NCI-H446 treated with DMSO at 0.1 percent for 48 hours (cell line): ENCODE data around the gene KCNA3.

Experiments
- DNase-seq: peaks from one replicate; lab custom pipeline; 2025; lab: John Stamatoyannopoulos, UW

The KCNA3 gene

DNA sequence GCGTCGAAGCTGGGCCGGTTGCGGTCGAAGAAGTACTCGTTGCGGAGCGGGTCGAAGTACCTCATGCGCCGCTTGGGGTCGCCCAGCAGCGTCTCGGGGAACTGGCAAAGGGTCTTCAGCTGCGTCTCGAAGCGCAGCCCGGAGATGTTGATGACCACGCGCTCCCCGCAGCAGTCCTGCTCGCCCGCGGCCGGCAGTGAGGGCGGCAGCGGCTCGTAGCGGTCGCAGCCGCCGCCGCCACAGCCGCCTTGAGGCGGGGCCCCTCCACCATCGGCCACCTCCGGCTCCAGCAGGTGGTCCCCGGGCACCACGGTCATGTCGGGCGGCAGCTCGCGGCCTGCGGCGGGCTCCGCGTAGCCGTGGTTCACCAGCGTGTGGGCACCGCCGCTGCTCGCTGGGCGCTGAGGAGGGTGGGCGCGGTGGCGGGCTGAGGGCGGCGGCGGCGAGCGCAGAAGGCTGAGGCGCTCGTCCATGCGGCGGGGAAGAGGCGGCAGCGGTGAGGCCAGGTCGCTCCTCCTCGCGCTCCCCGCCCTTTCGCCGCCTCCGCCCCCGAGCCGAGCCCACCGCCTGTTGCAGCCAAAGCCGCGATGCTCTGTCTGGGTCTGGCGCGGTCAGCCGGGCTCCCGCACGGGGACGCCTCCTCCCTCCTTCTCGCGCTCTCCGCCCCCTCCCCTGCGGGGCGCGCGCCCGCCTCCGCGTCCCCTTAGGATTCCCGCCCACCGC is at the start of gene KCNA3:
Gene KCNA3, minus strand, starts transcription at position 604 of the 723 bp plus-strand sequence. Its CDS starts 131 bp downstream, at position 473.
- no peak for DNase-seq

DNA sequence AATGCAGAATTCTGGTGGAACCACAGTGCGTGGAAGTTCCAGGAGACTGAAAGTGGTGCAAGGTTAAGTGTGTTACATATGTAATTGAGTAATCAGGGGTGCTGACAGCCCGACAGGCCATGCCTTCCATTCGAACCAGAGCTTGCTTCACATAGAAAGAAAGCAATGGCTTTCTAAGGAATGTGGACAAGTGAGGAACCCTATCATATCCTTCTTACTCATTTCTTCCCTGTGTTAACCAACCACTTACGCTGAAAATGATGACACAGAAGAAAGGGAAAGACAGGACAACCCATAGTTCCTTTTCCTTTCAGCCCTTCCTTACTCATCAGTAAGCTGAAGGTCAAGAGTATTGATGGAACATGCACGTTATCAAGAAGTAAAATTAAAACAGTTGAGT is 48.1 kb upstream of the KCNA3 start:
- DNase-seq: no peak

DNA sequence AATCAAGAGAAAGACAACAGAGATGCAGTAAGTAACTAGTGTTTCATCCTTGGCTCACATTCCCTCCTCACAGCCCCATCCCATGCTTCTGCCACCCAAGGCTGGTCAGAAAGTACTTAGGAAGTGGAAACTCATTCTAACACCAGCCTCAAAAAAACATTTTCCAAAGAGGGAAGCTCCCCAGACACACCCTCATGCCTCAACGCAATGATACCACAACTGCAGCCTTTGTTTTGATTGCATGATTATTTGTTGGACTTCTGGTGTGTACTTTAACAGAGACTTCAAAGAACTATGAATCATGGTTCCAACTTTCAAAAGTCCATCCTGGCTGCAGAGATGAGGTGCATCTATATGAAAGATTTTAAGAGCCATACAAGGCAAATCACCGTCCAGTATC is 45.2 kb upstream of the KCNA3 start:
- DNase-seq: no peak

DNA sequence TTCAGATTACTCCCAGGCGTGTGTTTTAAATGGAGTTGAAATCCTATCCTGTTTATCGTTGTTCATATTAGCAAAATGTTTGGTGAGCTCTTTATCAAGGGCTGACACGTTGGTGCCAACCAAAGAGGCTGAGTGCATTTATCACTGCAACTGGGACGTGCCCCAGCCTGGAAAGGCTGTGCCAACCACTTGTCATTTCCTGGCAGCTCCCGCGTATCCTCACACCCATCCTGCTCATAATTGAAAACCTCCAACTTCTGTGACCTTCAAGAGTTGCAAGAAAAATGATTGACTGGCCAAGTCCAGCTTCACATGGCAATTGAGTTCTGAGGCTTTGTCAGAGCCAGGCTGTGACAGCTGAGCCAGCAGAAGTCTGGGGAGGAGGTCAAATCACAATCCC is 43.7 kb upstream of the KCNA3 start:
- DNase-seq: no peak

DNA sequence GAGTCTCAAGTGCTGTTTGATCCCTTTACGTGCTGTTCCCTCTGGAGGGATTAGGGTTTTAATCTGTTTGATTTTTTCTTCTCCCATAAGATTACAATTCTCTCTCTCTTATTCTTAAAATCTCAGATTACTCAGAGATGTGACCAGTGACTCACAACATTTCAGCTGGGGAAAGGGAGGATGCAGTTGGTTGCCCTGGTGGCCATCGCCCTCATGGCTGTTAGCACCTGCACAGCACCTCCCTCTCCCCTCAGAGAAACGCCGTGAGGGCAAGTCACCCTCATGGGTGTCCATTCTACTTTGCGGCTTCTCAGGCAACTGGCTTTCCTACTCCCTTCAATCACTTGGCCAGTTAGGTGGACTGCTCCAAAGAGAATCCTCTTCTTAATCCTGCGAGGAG is 42.4 kb upstream of the KCNA3 start:
- DNase-seq: no peak

DNA sequence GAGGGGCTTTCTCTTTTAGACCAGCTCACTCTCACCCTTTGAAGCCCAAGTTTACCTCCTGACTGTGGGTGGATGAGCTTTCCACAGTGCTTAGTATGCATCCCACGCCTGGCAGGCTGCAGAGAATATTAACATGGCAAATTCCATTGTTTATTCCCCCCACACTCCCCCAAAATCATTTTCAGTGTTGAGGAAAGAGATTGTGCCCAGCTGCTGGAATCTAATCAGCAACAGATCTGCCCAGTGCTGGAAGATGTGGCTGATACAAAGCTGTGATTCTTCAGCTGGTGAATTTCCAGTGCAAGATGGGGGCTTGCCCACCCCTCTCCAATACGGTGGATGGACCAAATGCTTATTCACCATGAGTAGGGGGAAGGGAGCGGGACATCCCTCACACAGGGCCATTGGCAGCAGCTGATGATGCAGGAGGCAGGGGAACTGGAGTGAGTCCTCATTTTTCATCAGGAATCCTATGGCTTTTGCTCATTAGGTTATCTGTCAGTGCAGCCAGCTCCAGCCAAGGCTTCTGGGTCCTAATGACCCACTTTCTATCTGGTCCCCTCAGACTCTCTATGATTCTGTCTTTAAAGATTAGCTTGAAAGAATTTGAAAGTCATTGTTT is 39.7 kb upstream of the KCNA3 start:
- DNase-seq: no peak

DNA sequence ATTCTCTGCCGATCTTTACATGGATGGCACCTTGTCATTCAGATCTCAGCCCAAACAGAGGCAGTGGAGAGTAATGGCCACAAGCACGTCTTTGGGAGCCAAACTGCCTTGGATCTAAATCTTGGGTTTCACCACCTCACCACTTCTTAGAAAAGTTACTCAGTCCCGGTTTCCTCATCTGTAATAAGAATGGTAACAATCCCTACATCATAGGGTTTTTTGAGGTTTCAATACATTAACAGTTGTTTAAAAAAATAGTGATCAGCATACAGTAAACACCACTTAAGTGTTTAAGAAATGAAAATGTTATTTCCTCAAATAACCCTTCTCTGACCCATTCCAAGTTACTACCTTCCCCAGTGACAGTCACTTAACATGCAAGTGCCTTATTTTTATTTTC is 38.5 kb upstream of the KCNA3 start:
- DNase-seq: no peak

DNA sequence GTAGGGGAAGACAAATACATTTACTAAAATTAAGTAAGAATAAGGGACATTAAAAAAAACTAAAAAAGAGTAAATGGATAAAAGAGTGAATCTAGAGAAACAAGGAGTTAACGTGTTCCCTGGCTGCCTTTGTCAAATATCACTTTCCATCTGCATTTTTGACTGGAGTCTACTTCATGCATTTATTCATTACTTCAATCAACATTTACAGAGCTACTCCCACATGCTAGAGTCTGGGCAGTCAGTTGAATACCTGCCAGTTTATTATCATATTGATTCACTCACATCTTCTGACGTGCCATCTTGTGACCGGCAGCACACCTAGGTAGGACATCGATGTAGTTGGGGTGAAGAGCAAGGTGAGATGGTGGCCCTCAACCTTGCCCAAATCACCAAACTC is 35.6 kb upstream of the KCNA3 start:
- DNase-seq: no peak

DNA sequence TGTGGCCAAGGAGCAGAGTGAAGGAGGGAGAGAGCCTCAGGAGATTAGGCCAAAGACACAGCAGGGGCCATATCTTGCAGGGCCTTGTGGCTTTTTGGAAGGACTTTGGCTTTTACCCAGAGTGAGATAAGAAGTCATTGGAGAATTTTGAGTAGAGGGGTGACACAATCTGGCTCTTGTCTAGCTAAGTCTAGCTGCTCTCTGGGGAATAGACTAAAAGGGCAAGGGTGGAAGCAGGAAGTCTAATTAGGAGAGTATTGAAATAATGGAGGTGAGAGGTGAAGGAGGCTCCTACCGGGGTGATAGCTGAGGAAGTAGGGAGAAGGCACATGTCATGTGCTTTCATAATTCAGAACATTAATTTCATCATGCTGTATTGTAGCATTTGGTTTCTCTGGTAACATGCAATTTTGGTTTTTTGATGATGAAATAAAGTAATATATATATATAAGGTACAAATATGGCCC is 34.3 kb upstream of the KCNA3 start:
- DNase-seq: no peak

DNA sequence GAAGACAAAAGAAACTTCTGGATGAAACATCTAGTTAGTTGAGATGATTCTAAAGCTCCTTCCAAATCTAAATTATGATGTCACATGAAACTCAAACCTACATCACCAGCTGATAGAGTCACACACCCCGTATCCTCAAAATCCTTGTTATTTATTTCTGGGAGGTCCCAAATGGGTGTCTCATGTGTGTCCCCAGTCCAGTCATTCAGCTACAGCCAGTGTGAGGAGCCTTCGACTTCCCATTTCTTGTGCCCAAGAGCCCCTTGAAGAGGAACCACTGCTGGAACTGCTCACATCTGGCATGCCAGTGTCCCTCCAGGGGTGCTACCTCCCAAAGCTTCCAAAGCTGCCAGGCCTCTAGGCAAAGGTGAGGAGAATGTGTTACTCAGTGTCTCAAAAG is 32.5 kb upstream of the KCNA3 start:
- DNase-seq: no peak

DNA sequence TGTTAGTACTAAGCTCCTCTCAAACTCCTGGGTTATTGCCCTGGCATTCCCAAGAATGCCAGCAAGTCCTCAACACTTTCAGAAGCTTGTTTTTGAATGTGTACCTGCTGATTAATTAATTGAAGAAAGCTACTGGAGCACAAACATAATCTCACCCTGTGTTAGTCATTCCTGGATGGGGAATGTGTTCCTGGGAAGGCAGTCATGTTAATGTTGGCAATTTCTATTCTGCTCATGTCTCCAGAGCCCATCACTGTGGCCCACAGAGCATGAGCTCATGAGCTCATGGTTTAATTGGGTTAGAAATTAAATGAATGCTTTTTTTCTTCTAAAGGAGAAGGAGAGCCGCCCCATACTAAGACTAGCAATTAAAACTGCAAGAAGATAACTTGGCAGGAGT is 31.9 kb upstream of the KCNA3 start:
- no peak for DNase-seq

DNA sequence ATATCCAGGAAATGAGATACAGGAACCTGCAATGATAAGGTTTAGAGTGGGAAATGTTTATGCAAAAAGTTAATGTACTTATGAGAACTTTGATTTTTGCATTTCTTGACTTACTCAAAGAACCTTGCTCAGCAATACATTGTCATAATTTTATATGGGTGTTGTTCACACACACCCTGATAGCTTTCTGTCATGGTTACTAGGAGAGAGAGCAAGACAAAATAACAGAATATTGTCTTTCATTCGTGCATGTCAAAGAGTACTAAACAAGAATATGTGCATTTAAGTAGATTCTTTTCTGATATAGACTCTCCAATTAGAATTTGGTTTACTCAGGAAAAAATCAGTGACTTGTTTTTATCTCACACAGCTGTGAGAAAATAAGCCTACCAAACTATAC is 27.5 kb upstream of the KCNA3 start:
- no peak for DNase-seq

DNA sequence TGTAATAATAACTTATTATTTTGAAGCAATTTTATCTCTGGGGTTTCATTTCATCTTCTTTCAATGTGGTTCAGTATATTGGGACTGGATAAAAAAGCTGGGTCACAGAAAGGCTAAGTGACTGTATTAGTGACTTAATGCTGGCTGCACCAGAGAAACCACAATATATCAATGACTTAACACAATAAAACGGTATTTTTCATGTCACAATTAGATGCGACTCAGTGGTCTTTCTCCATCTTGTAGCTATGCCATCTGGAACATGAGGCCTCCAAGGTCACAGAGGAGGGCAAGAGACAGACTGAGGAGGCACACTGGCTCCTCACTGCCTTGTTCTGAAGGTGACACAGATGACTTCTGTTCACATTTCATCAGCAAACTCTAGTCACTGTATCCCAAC is 26.0 kb upstream of the KCNA3 start:
- DNase-seq: no peak

DNA sequence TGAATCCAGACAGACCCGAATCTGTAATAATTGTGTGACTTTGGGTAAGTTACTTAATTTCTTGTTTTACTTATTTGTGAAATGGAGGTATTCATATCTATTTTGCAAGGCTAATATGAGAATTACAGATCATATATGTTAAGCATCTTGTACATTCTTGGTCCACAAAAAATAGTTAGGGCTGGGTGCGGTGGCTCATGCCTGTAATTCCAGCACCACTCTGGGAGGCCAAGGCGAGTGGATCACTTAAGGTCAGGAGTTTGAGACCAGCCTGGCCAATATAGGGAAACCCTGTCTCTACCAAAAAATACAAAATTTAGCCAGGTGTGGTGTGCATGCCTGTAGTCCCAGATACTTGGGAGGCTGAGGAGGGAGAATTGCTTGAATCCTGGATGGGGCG is 22.9 kb upstream of the KCNA3 start:
- no peak for DNase-seq

DNA sequence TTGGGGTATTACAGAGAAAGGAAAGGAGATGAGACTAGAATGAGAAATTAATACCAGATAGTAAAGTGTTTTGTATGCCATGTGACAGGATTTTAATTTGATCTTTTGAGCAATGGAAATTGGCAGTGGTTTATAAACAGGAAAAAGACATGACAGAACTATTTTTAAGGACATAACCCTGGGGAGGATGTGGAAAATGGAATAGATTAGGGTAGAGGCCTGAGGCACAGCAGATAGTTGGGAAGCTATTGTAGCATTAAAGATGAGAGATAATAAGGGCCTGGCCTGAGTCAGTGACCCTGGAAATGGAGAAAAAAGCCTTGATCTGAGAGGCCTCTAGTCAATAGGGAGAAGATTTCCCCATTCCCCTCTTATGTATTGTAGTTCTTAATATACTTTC is 22.1 kb upstream of the KCNA3 start:
- no peak for DNase-seq

DNA sequence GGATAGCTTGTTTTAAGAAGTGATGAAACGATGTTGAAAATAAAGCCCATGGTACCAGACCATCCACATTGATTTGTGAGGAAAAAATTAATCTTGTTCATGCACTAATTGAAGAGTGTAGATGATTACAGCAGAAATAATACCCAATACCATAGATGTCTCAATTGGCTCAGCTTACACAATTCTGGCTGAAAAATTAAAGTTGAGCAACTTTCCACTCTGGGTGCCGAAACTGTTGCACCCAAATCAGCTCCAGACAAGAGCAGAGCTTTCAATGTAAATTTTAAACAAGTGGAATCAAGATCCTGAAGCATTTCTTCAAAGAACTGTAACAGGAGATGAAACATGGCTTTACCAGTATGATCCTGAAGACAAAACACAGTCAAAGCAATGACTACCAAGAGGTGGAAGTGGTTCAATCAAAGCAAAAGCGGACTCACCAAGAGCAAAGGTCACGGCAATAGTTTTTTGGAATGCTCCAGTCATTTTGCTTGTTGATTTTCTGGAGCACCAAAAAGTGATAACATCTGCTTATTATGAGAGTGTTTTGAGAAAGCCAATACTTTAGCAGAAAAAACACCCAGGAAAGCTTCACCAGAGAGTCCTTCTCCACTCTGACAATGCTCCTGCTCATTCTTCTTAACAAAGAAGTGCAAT is 16.1 kb upstream of the KCNA3 start:
- DNase-seq: no peak

DNA sequence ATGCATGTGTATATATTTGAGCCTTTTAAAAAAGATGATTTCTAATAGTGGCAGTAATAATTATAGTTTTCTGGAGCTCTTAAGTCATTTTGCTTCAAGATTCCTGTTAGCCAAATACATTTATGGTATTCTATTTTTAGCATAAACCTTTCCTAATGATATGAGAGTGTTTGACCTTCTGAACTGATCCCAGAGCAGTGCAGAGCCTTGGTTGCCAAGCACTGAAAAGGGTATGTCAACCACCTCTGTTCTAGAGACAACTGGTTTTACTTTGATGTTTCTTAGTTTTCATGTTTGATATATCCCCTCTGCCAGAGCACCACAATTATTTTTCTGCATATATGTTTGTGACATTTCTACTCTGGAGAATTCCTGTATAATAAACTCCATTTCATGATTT is 15.1 kb upstream of the KCNA3 start:
- no peak for DNase-seq

DNA sequence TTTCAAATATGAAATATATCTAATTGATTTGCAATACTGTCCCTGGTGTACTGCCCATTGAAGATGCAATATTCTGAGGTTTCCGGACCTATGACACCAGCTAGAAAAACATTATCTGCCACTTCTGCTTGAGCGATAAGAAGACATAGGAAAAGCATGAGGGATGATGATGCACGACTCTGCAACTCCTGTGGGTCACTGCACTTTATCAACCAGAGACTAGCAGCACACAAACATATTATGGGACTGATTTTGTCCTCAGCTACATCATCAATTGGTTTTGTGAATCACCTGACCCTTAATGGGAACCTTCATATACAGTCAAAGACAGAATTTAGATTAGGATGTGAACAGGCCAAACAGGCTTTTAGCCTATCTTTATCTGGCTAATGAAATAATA is 13.8 kb upstream of the KCNA3 start:
- DNase-seq: no peak

DNA sequence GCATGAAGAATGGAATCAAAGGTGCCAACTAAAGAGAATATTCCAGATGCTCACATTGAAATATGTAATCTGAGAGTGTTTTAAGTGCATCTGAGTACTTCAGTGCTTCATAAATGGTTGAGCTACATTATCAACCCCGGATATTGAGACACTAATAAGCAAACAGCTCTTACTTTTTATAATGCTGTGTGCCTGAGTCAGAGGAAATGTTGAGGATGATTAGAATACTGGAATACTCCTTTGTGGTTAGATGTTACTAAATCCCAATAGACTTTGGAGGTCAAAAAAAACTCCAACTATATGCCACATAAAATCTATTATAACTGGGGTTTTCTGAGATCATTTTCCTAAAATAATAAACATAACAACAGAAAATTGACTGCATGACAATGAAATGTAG is 12.5 kb upstream of the KCNA3 start:
- no peak for DNase-seq

DNA sequence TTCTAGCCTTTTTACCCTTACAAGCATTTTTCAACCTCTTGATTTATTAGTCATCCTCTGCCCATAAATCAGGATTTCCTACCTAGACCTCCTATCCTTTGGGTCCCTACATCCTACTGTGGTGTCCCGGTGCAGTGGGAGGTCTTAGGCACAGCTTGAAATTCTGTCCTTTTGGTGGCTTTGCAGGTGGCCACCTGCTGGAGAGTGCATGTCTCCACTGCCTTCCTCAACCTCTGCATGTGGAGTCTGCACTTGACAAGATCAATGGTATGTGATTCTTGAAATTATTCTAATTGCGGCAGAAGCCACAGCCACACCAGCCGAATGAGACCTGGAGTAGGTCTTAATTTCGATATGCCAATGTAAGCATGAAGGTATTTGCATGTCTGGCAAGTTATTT is 11.4 kb upstream of the KCNA3 start:
- no peak for DNase-seq

DNA sequence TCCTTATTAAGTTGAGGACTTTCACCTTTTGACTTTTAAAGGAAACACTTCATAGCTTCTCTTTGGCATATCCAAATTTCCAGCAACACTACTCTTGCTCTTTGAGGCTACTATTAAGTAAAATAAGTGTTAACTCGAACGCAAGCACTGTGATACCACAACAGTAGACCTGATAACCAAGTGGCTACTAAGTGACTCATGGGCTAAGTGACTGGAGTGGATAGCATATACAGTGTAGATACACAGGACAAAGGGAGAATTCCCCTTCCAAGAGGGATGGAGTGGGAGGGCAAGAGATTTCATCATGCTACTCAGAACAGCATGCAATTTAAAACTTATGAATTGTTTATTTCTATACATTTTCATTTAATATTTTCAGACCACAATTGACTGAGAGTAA is 9.8 kb upstream of the KCNA3 start:
- no peak for DNase-seq

DNA sequence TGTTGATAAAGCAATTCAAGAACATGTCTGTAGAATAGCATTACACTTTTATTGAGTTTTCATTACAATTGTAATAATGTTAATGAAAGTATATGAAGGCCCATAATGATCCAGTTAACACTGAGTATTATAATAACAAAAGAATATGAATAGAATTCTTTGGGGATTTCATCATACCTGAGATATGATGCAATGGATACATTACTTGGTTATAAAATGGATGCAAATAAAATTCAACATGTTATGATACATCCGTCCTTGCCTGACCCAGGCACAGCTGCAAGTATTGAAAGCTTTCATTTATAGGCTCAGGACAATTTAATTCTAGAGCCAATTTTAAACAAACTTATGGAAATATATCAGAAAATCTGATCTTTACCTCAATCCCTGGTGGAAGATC is 8.2 kb upstream of the KCNA3 start:
- DNase-seq: no peak

DNA sequence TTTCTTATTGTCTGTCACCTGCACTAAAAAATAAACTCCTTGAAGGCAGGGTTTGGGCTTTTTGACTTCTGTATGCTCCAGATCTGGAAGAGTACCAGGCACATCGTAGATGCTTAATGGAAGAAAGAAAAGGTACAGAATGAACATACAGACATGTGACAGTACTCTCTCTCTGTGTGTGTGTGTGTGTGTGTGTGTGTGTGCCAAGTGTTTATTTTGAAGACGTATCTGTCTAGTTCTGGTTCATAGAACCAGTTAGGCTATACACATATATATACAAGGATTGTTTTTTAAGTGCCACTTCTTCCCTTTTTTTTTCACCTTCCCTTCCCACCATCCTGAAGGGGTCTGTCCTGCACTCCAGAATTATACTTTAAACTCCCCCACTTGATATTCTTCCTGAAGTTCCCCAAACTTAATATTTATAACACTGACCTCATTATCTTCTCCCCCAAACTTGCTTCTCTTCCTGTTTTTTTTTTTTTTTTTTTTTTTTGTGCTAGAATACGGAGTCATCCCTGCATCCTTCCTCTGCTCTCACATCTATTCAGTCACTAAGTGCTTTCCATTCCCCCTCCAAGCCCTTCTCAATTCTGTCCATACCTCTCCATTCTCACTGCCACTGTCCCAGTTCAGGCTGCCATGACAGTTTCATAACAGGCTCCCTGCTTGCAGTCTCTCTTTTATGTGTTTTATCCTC is 5.4 kb upstream of the KCNA3 start:
- DNase-seq: no peak
